CD4-positive, CD25-positive, alpha-beta regulatory T cell (primary cell): ENCODE measurements around the gene GSK3A. TPM values are rescaled to one million over a fixed set of nuclear protein-coding genes. Genes with fewer than 3 reads are reported as not detected.

Experiments used
- polyA plus RNA-seq, 4 donors: library from polyadenylated mRNA; unstranded; fragments of 300-500 nt; fragmentation: Illumina TruSeq; gene quantifications; one replicate each; pipeline ENCODE4 v1.2.3, GENCODE V29; 2021
- total RNA-seq: library from RNA; stranded (reverse); gene quantifications from one replicate; pipeline ENCODE4 v1.2.3, GENCODE V29; 2022

Gene GSK3A
- total and polyA plus RNA-seq, 5 donors from 2014 or later = 12.0 to 31.3 (median 13.1) TPM

Other genes with a start within 250 kb of the GSK3A start
- gene ATP1A3, start 248.4 kb downstream of the GSK3A start, total RNA-seq = 11.1 TPM
- gene ATP1A3, start 248.4 kb downstream of the GSK3A start, polyA plus RNA-seq = 1 to 10 TPM in 3 of 4 donors, under 1 TPM in 1; 0.92 to 3.5 (median 1.7) TPM
- 0.52 TPM for gene GRIK5, start 172.4 kb downstream of the GSK3A start, total RNA-seq
- gene GRIK5, start 172.4 kb downstream of the GSK3A start, polyA plus RNA-seq = under 1 TPM in 1 of 4 donors, not detected in 3; 0.06 TPM
- gene ZNF574, start 166.4 kb downstream of the GSK3A start, total RNA-seq = 24.0 TPM
- gene ZNF574, start 166.4 kb downstream of the GSK3A start, polyA plus RNA-seq = 10 to 100 TPM; 10.7 to 22.1 (median 15.5) TPM
- gene POU2F2, start 110.2 kb downstream of the GSK3A start, total RNA-seq = 48.9 TPM
- gene POU2F2, start 110.2 kb downstream of the GSK3A start, polyA plus RNA-seq = 1 to 10 TPM; 4.2 to 7.2 (median 6.4) TPM
- gene DEDD2, start 24.9 kb downstream of the GSK3A start, total RNA-seq = 99.8 TPM
- 100 to 1,000 TPM; 155 to 179 (median 161) TPM for gene DEDD2, start 24.9 kb downstream of the GSK3A start, polyA plus RNA-seq
- gene ZNF526, start 22.3 kb downstream of the GSK3A start, total RNA-seq = 8.8 TPM
- gene ZNF526, start 22.3 kb downstream of the GSK3A start, polyA plus RNA-seq = 1 to 10 TPM; 4.0 to 7.7 (median 5.3) TPM
- 96.4 TPM for gene ERF, start 12.5 kb upstream of the GSK3A start, total RNA-seq
- gene ERF, start 12.5 kb upstream of the GSK3A start, polyA plus RNA-seq = 1 to 10 TPM; 1.4 to 7.5 (median 2.6) TPM
- 124 TPM for gene CIC, start 26.6 kb upstream of the GSK3A start, total RNA-seq
- under 1 TPM; 0.41 to 0.91 (median 0.68) TPM for gene CIC, start 26.6 kb upstream of the GSK3A start, polyA plus RNA-seq
- gene PRR19, start 59.5 kb upstream of the GSK3A start, total RNA-seq = not detected
- under 1 TPM; 0.10 to 0.83 (median 0.21) TPM for gene PRR19, start 59.5 kb upstream of the GSK3A start, polyA plus RNA-seq
- 27.5 TPM for gene PAFAH1B3, start 60.0 kb upstream of the GSK3A start, total RNA-seq
- gene PAFAH1B3, start 60.0 kb upstream of the GSK3A start, polyA plus RNA-seq = 10 to 100 TPM; 54.5 to 71.6 (median 59.8) TPM
- not detected for gene TMEM145, start 70.7 kb upstream of the GSK3A start, total RNA-seq
- not detected for gene TMEM145, start 70.7 kb upstream of the GSK3A start, polyA plus RNA-seq
- gene MEGF8, start 83.0 kb upstream of the GSK3A start, total RNA-seq = 6.5 TPM
- gene MEGF8, start 83.0 kb upstream of the GSK3A start, polyA plus RNA-seq = under 1 TPM; 0.18 to 0.23 (median 0.20) TPM
- not detected for gene CNFN, start 147.7 kb upstream of the GSK3A start, total RNA-seq
- under 1 TPM in 2 of 4 donors, not detected in 2; 0.49 TPM for gene CNFN, start 147.7 kb upstream of the GSK3A start, polyA plus RNA-seq
- gene LIPE, start 184.8 kb upstream of the GSK3A start, total RNA-seq = 13.2 TPM
- gene LIPE, start 184.8 kb upstream of the GSK3A start, polyA plus RNA-seq = 1 to 10 TPM; 3.0 to 7.1 (median 5.4) TPM
- not detected for gene CXCL17, start 200.3 kb upstream of the GSK3A start, total RNA-seq
- gene CXCL17, start 200.3 kb upstream of the GSK3A start, polyA plus RNA-seq = under 1 TPM in 1 of 4 donors, not detected in 3; 0.28 TPM